HG02938 (cell line): ENCODE measurements around the gene EYA2.
"Not testable (repeated sequence)": the region's sequence is repeated elsewhere in the genome, so short reads cannot be mapped to it uniquely, and the experiment has no call there.

ENCODE experiments used
- ATAC-seq: cut with Tn5 transposase; IDR thresholded peaks from one replicate; pipeline ENCODE4 v1.9.1; 2021; ENCODE audit warnings: mild to moderate bottlenecking, moderate library complexity; ENCODE audit not compliant: unreplicated experiment

EYA2 gene

DNA sequence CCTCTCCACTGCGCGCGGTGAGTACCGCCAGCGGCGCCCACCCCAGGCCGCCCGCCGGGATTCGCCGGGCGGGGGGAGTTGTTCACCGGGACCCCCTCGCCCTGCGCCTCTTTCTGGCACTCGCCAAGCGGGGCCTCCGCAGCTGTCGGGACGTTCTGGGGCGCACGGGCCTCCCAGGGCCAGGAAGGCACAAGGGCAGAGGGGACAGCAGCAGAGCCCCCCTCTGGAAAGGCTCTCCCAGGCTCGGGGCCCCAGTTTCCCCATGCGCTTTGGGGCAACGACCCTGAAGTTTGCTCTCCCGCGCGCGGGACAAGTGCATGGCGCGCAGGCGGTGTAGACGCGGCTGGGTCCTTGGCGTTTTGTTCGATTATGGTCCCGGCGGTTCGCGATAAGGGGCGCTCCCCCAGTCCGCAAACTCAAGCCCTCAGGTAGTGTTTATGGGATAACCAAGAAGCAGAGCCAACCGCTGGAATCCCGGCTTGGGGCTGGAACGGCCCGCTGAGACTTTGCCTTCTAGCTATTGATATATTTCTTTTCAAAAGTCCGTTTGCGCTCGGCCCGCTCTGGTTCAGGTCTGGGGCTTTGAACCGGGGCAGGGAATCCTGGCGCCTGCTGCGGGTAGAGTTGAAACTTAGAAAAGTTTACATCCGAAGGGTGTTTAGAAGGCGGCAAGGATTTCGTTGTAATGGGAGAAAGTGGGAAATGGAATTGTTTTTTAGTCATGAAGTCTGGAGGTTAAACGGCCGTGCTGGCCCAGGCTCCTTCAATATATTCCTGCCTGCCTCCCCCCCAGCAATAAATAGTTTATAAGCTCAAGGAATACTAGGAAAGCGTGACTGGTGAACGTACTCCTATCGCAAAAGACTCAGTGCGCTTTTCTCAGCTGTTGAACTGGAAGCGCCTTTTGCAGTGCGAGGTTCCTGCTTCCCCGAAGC lies 595 bp downstream of the EYA2 start:
- ATAC-seq, result no peak

- ATAC-seq, result no peak
These were observed 1.2 kb downstream of the EYA2 start for GRCh38 chr20:46895906-46896242.

DNA sequence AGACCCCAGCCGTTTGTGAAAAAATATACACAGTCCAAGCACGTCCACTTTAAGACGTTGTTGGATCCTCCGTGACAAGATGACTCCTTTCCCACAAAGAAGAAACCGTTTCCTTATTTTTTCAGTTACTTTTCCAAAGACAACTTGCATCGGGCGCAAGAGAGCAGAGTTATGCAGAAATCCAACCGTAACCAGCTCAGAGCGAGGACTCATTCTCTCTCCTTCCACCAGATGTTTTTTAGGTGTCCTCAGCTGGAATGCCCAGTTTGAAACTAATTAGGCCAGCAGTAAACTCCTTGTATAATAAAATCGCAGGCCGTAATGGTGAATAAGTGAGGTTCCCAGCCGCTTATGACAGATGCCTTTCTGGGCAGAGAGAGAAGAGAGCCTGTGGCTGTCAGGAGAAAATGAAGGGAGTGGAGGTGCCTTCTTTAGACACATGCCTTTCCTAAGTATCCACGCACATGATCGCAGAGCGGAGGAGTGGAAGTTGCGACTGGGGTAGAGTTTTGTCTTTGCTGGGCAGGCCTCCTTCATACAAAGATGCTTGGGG lies 2.8 kb downstream of the EYA2 start:
- ATAC-seq, result no peak

DNA sequence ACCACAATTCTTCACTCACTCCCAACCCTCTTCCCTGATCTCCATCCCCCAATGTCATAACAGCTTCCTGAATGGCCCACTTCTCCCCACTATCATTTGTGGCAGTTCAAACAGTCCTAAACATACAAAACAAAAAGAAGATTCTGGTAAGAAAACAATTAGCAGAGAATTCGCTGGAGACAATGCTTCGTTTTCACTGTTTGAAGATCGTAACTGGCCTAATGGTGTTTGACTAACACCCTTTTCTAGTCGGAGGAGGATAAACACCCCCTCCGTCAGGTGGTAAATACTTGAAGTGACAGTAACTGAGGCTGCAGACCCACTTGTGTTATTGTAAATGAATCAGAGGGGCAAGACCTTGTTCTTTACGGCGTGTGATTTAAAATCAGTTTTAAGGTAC lies 3.8 kb downstream of the EYA2 start:
- ATAC-seq, result no peak

GRCh38 chr20:46899621-46900020 lies 5.0 kb downstream of the EYA2 start:
- ATAC-seq, result no peak

GRCh38 chr20:46900086-46900485 lies 5.4 kb downstream of the EYA2 start:
- no peak for ATAC-seq

- ATAC-seq, result no peak
These were observed 6.2 kb downstream of the EYA2 start for GRCh38 chr20:46900826-46901225.

DNA sequence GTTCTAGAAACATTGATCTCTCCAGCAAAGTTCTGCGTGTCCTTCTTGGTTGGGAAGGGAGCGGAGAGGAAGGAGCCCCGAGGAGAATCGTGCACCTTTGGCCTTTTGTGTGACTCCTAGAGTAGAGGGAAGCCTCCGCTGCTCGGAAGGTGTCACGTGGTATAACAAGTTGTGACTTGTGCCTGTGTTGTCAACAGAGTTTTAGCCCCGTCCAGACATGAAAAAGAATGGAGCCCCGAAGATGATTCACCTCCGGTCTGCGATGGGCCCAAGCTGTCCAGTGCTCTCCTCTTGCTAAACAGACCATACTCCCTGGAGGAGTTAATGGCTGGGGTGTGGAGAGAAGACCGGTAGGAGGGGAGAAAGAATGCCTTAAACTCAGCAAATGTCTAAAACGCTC lies 7.0 kb downstream of the EYA2 start:
- ATAC-seq, result no peak

DNA sequence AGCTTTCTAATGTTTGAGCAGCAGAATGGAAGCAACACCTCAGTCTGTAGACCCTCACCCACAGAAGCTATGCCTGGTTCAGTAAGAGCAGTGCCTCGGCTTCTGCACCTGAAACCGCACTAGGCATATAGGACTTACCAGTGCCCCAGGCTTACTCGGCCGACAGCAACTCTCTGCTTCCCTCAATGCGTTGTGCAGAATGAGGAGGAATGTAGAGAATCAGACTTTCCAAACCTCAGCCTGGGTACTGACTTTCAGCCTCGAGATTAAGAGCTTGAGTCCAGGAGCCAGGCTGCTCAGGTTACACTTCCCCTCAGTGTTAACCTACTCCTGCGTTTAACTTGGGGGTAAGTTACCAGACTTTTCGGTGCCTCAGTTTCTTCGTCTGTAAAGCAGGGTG lies 8.6 kb downstream of the EYA2 start:
- no peak for ATAC-seq

- ATAC-seq, result no peak
These were observed 9.3 kb downstream of the EYA2 start for GRCh38 chr20:46903937-46904336.

DNA sequence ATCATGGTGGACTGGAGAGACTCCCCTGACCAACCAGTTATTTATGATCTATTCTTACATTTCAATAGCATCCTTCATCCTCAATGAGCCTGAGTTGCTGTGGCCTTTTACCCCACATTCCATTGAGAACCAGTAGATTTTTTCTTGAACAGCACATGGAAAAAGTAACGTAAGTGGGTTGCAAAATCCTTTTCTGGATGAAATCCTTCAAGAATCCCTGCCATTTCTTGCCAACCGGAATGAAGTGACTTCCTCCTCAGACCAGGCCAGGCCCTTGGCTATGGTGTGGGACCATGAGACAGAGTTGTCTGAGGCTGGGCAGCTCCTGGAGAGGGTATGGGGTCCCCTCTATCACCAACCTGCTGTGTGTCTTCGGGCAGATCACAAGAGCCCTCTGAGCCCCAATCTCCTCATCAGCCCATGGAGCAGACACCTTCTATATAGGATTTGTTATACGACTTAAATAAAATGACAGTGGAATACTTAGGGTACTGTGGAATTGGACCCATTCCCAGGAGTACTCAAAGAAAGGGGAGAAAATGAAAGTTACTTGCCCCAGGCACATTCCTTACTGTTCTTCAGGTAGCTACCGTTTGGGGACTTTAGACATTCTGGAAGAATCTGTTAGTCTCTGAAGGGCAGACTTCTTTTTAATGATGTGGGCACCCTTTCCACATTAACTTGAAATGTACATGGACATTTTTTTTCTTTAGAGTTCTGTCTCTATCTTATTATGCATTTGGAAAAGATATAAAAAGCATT lies 10.9 kb downstream of the EYA2 start:
- ATAC-seq, result no peak

GRCh38 chr20:46913329-46914044 lies 18.8 kb downstream of the EYA2 start:
- no peak for ATAC-seq

DNA sequence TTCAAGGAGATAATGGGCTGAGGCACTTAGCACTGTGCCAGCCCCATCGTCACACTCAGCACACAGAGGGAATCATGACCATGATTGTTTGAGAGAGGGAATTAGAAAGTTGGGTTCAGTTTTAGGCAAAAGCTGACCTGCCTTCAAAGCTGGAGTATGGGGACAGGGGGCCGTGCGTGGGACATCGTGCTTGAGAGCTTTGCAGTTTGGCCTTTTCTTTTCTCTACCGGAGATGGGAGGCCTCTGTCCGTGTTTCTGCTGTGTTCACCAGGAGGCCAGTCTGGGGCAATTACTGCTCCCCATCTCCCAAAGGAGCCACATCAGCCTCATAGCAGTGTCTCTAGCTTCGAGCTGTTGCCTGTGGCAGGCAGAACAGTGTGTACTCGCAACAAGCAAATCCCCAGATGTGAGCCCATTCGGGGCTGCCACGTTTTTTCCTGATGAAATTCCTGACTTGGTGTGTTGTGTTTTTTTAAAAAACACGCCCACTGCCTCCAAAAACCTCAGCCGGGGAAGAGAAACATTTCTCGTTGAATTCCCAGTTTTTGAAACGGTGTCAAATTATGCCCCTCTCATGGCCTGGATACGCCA lies 20.2 kb downstream of the EYA2 start:
- ATAC-seq, result no peak

- no peak for ATAC-seq
These were observed 21.1 kb downstream of the EYA2 start for GRCh38 chr20:46915575-46916257.

DNA sequence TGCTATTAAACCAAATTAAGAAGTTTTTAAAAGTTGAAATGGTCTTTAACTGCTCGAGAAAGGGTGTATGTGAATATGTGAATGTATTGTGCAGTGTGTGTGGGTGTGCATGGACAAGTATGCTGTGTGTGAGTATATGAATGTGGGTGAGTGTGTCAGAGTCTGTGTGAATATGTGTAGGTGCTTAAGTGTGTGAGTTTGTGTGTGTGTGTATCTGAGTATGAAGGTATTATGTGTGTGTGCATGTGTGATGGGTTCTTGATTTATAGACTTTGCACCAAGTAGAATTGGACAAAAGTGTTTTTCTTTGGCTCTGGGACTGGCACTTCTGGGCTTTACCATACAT lies 21.6 kb downstream of the EYA2 start:
- ATAC-seq, result no peak

DNA sequence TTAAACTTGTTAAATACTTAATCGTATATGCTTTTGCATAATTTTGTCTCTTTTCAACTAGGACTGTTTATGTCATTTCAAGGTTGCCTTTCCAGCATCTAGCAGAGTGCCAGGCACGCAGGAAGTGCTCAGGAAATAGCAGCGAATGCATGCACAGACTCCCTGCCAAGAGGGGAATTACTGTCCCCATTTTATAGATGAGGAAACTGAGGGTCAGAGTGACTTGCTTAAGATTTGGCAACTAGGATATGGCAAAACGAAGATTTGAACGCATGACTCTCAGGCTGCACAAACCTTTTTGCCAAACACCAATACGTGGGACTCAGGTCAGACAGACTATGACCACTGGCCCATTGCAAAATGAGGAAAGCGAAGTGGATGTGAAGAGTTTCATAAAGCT lies 22.5 kb downstream of the EYA2 start:
- no peak for ATAC-seq

GRCh38 chr20:46920114-46920513 lies 25.5 kb downstream of the EYA2 start:
- no peak for ATAC-seq

GRCh38 chr20:46922841-46923240 lies 28.2 kb downstream of the EYA2 start:
- ATAC-seq, result not testable (repeated sequence)

- no peak for ATAC-seq
These were observed 28.9 kb downstream of the EYA2 start for GRCh38 chr20:46923550-46923949.

- no peak for ATAC-seq
These were observed 34.0 kb downstream of the EYA2 start for GRCh38 chr20:46928580-46929132.
